Endodermal cell (in vitro differentiated cells): Measurements from ENCODE around the gene VAV2. TPM values are rescaled to one million over a fixed set of nuclear protein-coding genes. Genes with fewer than 3 reads are reported as not detected.

Source experiments
- DNase-seq: peaks from one replicate; pipeline ENCODE4 v3.0.0-alpha.2; 2017
- H3K27ac ChIP-seq: 2 replicates; pipeline ENCODE4 v1.5.1; 2013; ENCODE audit warnings: mild to moderate bottlenecking, low read depth, low read length, moderate library complexity
- H3K27me3 ChIP-seq: 2 replicates; pipeline ENCODE4 v1.6.1; 2013; ENCODE audit warnings: mild to moderate bottlenecking, low read length, moderate library complexity; ENCODE audit not compliant: insufficient read depth, control insufficient read depth, poor library complexity, severe bottlenecking
- H3K36me3 ChIP-seq: 2 replicates; pipeline ENCODE4 v1.7.0; 2013; ENCODE audit warnings: mild to moderate bottlenecking, low read length, moderate library complexity; ENCODE audit not compliant: control insufficient read depth, insufficient read depth
- H3K4me1 ChIP-seq: one replicate; pipeline ENCODE4 v1.7.0; 2013; ENCODE audit warnings: low read length; ENCODE audit not compliant: control insufficient read depth, insufficient read depth
- H3K4me3 ChIP-seq: 2 replicates; pipeline ENCODE4 v1.5.1; 2013; ENCODE audit warnings: mild to moderate bottlenecking, low read length, moderate library complexity
- H3K9ac ChIP-seq: 2 replicates; pipeline ENCODE4 v1.6.1; 2013; ENCODE audit warnings: mild to moderate bottlenecking, low read length, moderate library complexity; ENCODE audit not compliant: poor library complexity, severe bottlenecking; ENCODE audit errors: extremely low read depth
- H3K9me3 ChIP-seq: 2 replicates; pipeline ENCODE4 v1.6.1; 2013; ENCODE audit warnings: mild to moderate bottlenecking, low read length, moderate library complexity; ENCODE audit not compliant: control insufficient read depth
- H3K27ac Mint-ChIP-seq: 2 replicates; pipeline ENCODE4 v1.8.0; 2020; ENCODE audit warnings: mixed read lengths
- H3K27me3 Mint-ChIP-seq: 2 replicates; pipeline ENCODE4 v1.8.0; 2021; ENCODE audit warnings: mild to moderate bottlenecking, mixed read lengths; ENCODE audit not compliant: insufficient read depth
- H3K36me3 Mint-ChIP-seq: 2 replicates; pipeline ENCODE4 v1.8.0; 2020; ENCODE audit warnings: low read depth, mixed read lengths
- H3K4me1 Mint-ChIP-seq: 2 replicates; pipeline ENCODE4 v1.8.0; 2020; ENCODE audit warnings: mixed read lengths
- H3K4me3 Mint-ChIP-seq: 2 replicates; pipeline ENCODE4 v1.8.0; 2020; ENCODE audit warnings: mild to moderate bottlenecking, moderate library complexity, mixed read lengths
- H3K9me3 Mint-ChIP-seq: 2 replicates; pipeline ENCODE4 v1.8.0; 2020; ENCODE audit warnings: mild to moderate bottlenecking, mixed read lengths
- WGBS, 2 experiments: methylation state at CpG; one replicate each; pipeline versions ENCODE4 v1.1.5 to v1.1.7; 2013; ENCODE audit warnings: missing lambda C conversion rate in 2 of 2, mixed read lengths in 1 of 2; ENCODE audit not compliant: insufficient coverage in 1 of 2, insufficient read length in 1 of 2; 5-methylcytosine and 5-hydroxymethylcytosine counted together
- total RNA-seq, 2 donors: library from RNA; stranded (reverse); fragmentation: NEBNext Ultra II Directional in 1 of 2; extraction: Animal tissue kit (Norgen Biotek cat#: 25700) in 1 of 2; gene quantifications; 2 replicates in 1 of 2; 3 replicates in 1 of 2; pipeline ENCODE4 v1.2.1, GENCODE V29; 2021
- TF ChIP-seq, protein P1 (sequence below): fragments of 200-600 bp; sonication (generic); conservative IDR thresholded peaks from 2 replicates; pipeline ENCODE4 v1.5.0; 2021; ENCODE audit warnings: antibody characterized with exemption, mild to moderate bottlenecking

The VAV2 gene
- total RNA-seq, 2 donors from 2014 or later = 29.8 to 35.9 TPM

DNA sequence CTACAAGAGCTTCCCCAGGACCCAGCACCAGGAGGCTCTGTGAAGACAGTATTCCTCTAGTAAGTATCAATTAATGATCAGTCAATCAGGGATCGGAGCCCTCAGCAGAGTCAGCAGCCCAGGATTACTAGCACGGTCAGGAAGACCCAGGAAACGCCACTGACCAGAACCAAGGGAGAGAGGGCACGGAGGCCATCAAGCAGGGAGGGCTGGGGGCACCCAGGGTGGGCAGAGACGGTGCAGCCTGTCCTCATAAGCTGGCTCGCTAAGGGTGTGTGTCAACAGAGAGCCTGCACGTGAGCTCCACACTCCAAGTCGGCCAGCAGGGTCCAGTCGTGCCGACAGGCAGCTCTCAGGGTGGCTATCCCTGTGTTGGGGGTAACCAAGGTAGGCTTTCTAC is 29.0 kb downstream of the VAV2 start:
- Mint-ChIP-seq H3K36me3 (peaks cover 9% of the 10 kb centered on the region), H3K4me1 (peaks cover 27% of the 10 kb centered on the region), H3K27ac (no peak overlapping the region), H3K4me3 (no peak overlapping the region), H3K9me3 (peaks cover 19% of the 10 kb centered on the region), H3K27me3 (no peaks in the 10 kb centered on the region)
- no peaks in the 10 kb centered on the region for H3K27me3 ChIP-seq
- H3K9ac ChIP-seq = no peak overlapping the region
- no peaks in the 10 kb centered on the region for H3K36me3 ChIP-seq
- peaks cover 13% of the 10 kb centered on the region for H3K9me3 ChIP-seq
- TF ChIP-seq, protein P1, sequence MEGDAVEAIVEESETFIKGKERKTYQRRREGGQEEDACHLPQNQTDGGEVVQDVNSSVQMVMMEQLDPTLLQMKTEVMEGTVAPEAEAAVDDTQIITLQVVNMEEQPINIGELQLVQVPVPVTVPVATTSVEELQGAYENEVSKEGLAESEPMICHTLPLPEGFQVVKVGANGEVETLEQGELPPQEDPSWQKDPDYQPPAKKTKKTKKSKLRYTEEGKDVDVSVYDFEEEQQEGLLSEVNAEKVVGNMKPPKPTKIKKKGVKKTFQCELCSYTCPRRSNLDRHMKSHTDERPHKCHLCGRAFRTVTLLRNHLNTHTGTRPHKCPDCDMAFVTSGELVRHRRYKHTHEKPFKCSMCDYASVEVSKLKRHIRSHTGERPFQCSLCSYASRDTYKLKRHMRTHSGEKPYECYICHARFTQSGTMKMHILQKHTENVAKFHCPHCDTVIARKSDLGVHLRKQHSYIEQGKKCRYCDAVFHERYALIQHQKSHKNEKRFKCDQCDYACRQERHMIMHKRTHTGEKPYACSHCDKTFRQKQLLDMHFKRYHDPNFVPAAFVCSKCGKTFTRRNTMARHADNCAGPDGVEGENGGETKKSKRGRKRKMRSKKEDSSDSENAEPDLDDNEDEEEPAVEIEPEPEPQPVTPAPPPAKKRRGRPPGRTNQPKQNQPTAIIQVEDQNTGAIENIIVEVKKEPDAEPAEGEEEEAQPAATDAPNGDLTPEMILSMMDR = no peak
- 92 to 94% methylated on average over 8 to 10 of the region's 10 CpGs for WGBS, 2 experiments
- H3K4me3 ChIP-seq = no peak overlapping the region
- H3K27ac ChIP-seq = no peak overlapping the region
- no peak for DNase-seq
- no peaks in the 10 kb centered on the region for H3K4me1 ChIP-seq

GRCh38 chr9:133962341-133962740 is 29.8 kb downstream of the VAV2 start:
- Mint-ChIP-seq H3K27me3 (no peaks in the 10 kb centered on the region), H3K4me3 (no peak overlapping the region), H3K9me3 (peaks cover 19% of the 10 kb centered on the region), H3K4me1 (peaks cover 32% of the 10 kb centered on the region), H3K27ac (no peak overlapping the region), H3K36me3 (peaks cover 9% of the 10 kb centered on the region)
- Histone ChIP-seq H3K9me3 (peaks cover 13% of the 10 kb centered on the region), H3K36me3 (no peaks in the 10 kb centered on the region), H3K27ac (no peak overlapping the region), H3K4me3 (no peak overlapping the region), H3K4me1 (no peaks in the 10 kb centered on the region), H3K27me3 (no peaks in the 10 kb centered on the region), H3K9ac (no peak overlapping the region)
- TF ChIP-seq, protein P1 = no peak
- 94 to 96% methylated on average over 5 to 7 of the region's 7 CpGs for WGBS, 2 experiments
- DNase-seq = no peak

DNA sequence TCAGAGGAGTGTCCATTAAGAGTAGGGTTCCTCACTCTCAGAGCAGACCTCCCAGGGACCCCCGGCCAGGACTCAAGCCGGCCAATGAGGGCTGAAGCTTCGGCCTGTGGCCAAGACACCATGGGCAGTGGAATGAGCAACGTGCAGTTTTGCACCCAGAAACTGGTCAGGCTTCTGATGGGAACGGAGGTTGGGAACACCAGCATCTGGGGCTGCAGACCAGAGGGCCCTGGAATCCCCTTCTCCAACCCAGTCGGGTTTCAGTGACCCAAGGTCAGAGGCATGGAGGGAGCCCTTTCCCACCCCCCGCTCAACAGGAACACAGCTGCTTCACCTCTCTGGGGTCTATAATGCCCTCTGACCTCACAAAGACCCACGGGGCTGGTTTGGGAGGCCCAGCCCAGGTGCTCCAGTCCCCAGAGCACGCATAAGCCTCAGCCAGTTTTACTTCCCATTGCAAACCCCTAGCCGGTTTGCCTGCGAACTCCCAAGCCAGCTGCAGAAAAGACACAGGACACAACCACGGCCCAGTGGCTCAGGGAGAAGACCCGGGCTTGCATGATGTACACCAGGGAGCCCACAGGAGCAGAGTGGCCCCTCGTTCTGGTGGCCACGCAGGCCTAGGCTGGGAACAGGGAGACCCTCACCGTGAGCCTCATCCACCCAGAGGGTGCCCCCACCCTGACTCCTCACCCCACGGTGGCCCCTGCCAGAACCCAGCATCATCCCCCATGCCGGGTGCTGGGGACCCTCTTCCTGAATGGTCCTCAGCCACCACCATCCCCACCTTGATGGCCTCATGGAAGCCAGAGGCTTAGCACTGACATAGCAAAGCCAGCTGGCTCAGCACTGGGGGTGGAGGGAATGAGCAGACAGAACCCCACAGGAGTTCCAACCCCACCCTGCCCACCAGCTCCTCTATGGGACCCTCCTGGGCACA is 30.6 kb downstream of the VAV2 start:
- H3K4me3 Mint-ChIP-seq = no peak overlapping the region
- 94 to 95% methylated on average over 9 to 18 of the region's 18 CpGs for WGBS, 2 experiments
- Histone ChIP-seq H3K9me3 (peaks cover 13% of the 10 kb centered on the region), H3K27ac (no peak overlapping the region), H3K4me1 (no peaks in the 10 kb centered on the region), H3K4me3 (no peak overlapping the region), H3K27me3 (no peaks in the 10 kb centered on the region), H3K36me3 (no peaks in the 10 kb centered on the region), H3K9ac (no peak overlapping the region)
- peaks cover 16% of the 10 kb centered on the region for H3K9me3 Mint-ChIP-seq
- H3K36me3 Mint-ChIP-seq = peaks cover 7% of the 10 kb centered on the region
- H3K4me1 Mint-ChIP-seq = peaks cover 37% of the 10 kb centered on the region
- H3K27me3 Mint-ChIP-seq = no peaks in the 10 kb centered on the region
- no peak for DNase-seq
- H3K27ac Mint-ChIP-seq = peak overlapping the region; percentile 70
- TF ChIP-seq, protein P1 = no peak
